Stimulated activated CD4-positive, alpha-beta T cell treated with anti-CD3 and anti-CD28 coated beads, Interleukin-2, amount 100 ng/mL, for 4 hours (primary cell): ENCODE results near the gene MINDY4.

Source experiments
- DNase-seq: peaks from one replicate; pipeline ENCODE4 v3.0.0-alpha.2; 2020; ENCODE audit warnings: low read depth

Gene MINDY4

GRCh38 chr7:30916255-30916654 is 145.0 kb downstream of the MINDY4 start:
- DNase-seq: no peak

GRCh38 chr7:30916767-30917166 is 145.6 kb downstream of the MINDY4 start:
- no peak for DNase-seq

- DNase-seq: no peak
Measured at GRCh38 chr7:30917216-30917893, 146.1 kb downstream of the MINDY4 start.

GRCh38 chr7:30918676-30919075 is 147.5 kb downstream of the MINDY4 start:
- no peak for DNase-seq

- no peak for DNase-seq
Measured at GRCh38 chr7:30920021-30920583, 148.9 kb downstream of the MINDY4 start.

GRCh38 chr7:30920584-30921539 is 149.6 kb downstream of the MINDY4 start:
- no peak for DNase-seq

GRCh38 chr7:30921540-30922401 is 150.6 kb downstream of the MINDY4 start:
- DNase-seq: no peak

- no peak for DNase-seq
Measured at GRCh38 chr7:30922596-30922995, 151.4 kb downstream of the MINDY4 start.

GRCh38 chr7:30923009-30923773 is 152.0 kb downstream of the MINDY4 start:
- no peak for DNase-seq

- DNase-seq: no peak
Measured at GRCh38 chr7:30923774-30924413, 152.7 kb downstream of the MINDY4 start.

GRCh38 chr7:30924624-30925023 is 153.4 kb downstream of the MINDY4 start:
- DNase-seq: no peak

- no peak for DNase-seq
Measured at GRCh38 chr7:30925117-30925516, 153.9 kb downstream of the MINDY4 start.

- DNase-seq: no peak
Measured at GRCh38 chr7:30925913-30926312, 154.7 kb downstream of the MINDY4 start.

GRCh38 chr7:30926313-30926712 is 155.1 kb downstream of the MINDY4 start:
- no peak for DNase-seq

GRCh38 chr7:30927040-30927439 is 155.8 kb downstream of the MINDY4 start:
- DNase-seq: no peak

GRCh38 chr7:30927559-30927958 is 156.3 kb downstream of the MINDY4 start:
- DNase-seq: no peak

GRCh38 chr7:30928254-30928872 is 157.1 kb downstream of the MINDY4 start:
- DNase-seq: no peak

- no peak for DNase-seq
Measured at GRCh38 chr7:30929686-30930085, 158.5 kb downstream of the MINDY4 start.

GRCh38 chr7:30930621-30931020 is 159.4 kb downstream of the MINDY4 start:
- DNase-seq: no peak
